Hepatocyte (in vitro differentiated cells): ENCODE measurements around the gene GLUL. TPM values are rescaled to one million over a fixed set of nuclear protein-coding genes. Genes with fewer than 3 reads are reported as not detected.

ENCODE experiments used
- DNase-seq: peaks from one replicate; pipeline ENCODE4 v3.0.0-alpha.2; 2016; ENCODE audit warnings: low spot score
- H2AFZ ChIP-seq: fragments of 200-600 bp; sonication (generic); 2 replicates; pipeline ENCODE4 v1.6.0; 2016; ENCODE audit warnings: antibody characterized with exemption, mild to moderate bottlenecking
- H3K27ac ChIP-seq: fragments of 200-600 bp; sonication (generic); 2 replicates; pipeline ENCODE4 v1.5.1; 2016; ENCODE audit warnings: mild to moderate bottlenecking
- H3K27me3 ChIP-seq: fragments of 200-600 bp; sonication (generic); 2 replicates; pipeline ENCODE4 v1.6.1; 2016
- H3K36me3 ChIP-seq: fragments of 200-600 bp; sonication (generic); replicated peaks from 2 replicates; pipeline ENCODE4 v1.5.1; 2016; ENCODE audit warnings: low read depth; ENCODE audit not compliant: insufficient read depth
- H3K4me1 ChIP-seq: fragments of 200-600 bp; sonication (generic); 2 replicates; pipeline ENCODE4 v1.5.1; 2016; ENCODE audit warnings: mild to moderate bottlenecking, moderate library complexity; ENCODE audit not compliant: insufficient read depth
- H3K4me2 ChIP-seq: fragments of 200-600 bp; sonication (generic); 2 replicates; pipeline ENCODE4 v1.6.0; 2016
- H3K4me3 ChIP-seq: fragments of 200-600 bp; sonication (generic); 2 replicates; pipeline ENCODE4 v1.5.1; 2016; ENCODE audit warnings: mild to moderate bottlenecking
- H3K79me2 ChIP-seq: fragments of 200-600 bp; sonication (generic); 2 replicates; pipeline ENCODE4 v1.6.0; 2017; ENCODE audit warnings: mild to moderate bottlenecking
- H3K9me2 ChIP-seq: fragments of 200-600 bp; sonication (generic); replicated peaks from 2 replicates; pipeline ENCODE4 v1.6.0; 2017; ENCODE audit warnings: mild to moderate bottlenecking; ENCODE audit not compliant: insufficient read depth
- H3K9me3 ChIP-seq: fragments of 200-600 bp; sonication (generic); 2 replicates; pipeline ENCODE4 v1.5.1; 2016; ENCODE audit warnings: low read depth, mild to moderate bottlenecking
- H4K20me1 ChIP-seq: fragments of 200-600 bp; sonication (generic); 2 replicates; pipeline ENCODE4 v1.6.0; 2016; ENCODE audit warnings: mild to moderate bottlenecking; ENCODE audit not compliant: insufficient read depth, poor library complexity, severe bottlenecking
- CTCF ChIP-seq: fragments of 200-600 bp; sonication (generic); IDR thresholded peaks from 2 replicates; pipeline ENCODE4 v1.5.1; 2016; ENCODE audit warnings: antibody characterized with exemption, mild to moderate bottlenecking; ENCODE audit not compliant: poor library complexity
- EZH2 ChIP-seq: fragments of 200-600 bp; sonication (generic); IDR thresholded peaks from 2 replicates; pipeline ENCODE4 v1.6.1; 2016; ENCODE audit warnings: antibody characterized with exemption, mild to moderate bottlenecking, borderline replicate concordance
- EZH2phosphoT487 ChIP-seq: fragments of 200-600 bp; sonication (generic); IDR thresholded peaks from one replicate; pipeline ENCODE4 v1.6.1; 2018; ENCODE audit warnings: antibody characterized with exemption, mild to moderate bottlenecking, low read depth, moderate library complexity; ENCODE audit not compliant: unreplicated experiment, severe bottlenecking
- WGBS: methylation state at CpG from one replicate; pipeline ENCODE4 v1.1.6; 2016; ENCODE audit warnings: low lambda C conversion rate; ENCODE audit errors: missing lambda C conversion rate; 5-methylcytosine and 5-hydroxymethylcytosine counted together
- polyA plus RNA-seq: library from polyadenylated mRNA; unstranded; fragments of >200 nt; fragmentation: Nextera tagmentation; extraction: Ambion mirVana; gene quantifications from 2 replicates; pipeline ENCODE4 v1.2.1, GENCODE V29; 2016
- total RNA-seq: library from RNA; depleted of rRNA; stranded (reverse); fragments of >200 nt; gene quantifications from 2 replicates; pipeline ENCODE4 v1.2.3, GENCODE V29; 2014

The GLUL gene
- total and polyA plus RNA-seq, 2 experiments from 2014 or later, result 747 to 846 TPM

GRCh38 chr1:182410620-182411273, 19.2 kb upstream of the GLUL start:
- WGBS, result 86% methylated on average over 1 of the region's 1 CpG
- no peak overlapping the region for H3K4me3 ChIP-seq
- no peak for DNase-seq
- no peak overlapping the region for H3K27ac ChIP-seq
- H3K4me1 ChIP-seq, result peaks cover 5% of the 10 kb centered on the region
- no peaks in the 10 kb centered on the region for H3K9me2 ChIP-seq
- H2AFZ ChIP-seq, result no peak overlapping the region
- H3K4me2 ChIP-seq, result no peak overlapping the region
- H3K79me2 ChIP-seq, result no peaks in the 10 kb centered on the region
- H3K36me3 ChIP-seq, result no peaks in the 10 kb centered on the region
- H3K27me3 ChIP-seq, result no peaks in the 10 kb centered on the region
- no peaks in the 10 kb centered on the region for H3K9me3 ChIP-seq
- H4K20me1 ChIP-seq, result no peaks in the 10 kb centered on the region
- no peak for TF ChIP-seq EZH2phosphoT487
- TF ChIP-seq CTCF, result no peak
- no peak for TF ChIP-seq EZH2

GRCh38 chr1:182410138-182410537, 18.5 kb upstream of the GLUL start:
- no peak for DNase-seq
- Histone ChIP-seq H2AFZ (no peak overlapping the region), H3K9me3 (no peaks in the 10 kb centered on the region), H3K4me3 (no peak overlapping the region), H3K79me2 (no peaks in the 10 kb centered on the region), H3K27ac (no peak overlapping the region), H3K4me1 (peaks cover 5% of the 10 kb centered on the region), H3K36me3 (no peaks in the 10 kb centered on the region), H4K20me1 (no peaks in the 10 kb centered on the region), H3K4me2 (no peak overlapping the region), H3K9me2 (no peaks in the 10 kb centered on the region), H3K27me3 (no peaks in the 10 kb centered on the region)
- 76% methylated on average over 4 of the region's 4 CpGs for WGBS
- TF ChIP-seq CTCF, result no peak
- no peak for TF ChIP-seq EZH2phosphoT487
- TF ChIP-seq EZH2, result no peak

- peak; percentile 60 for DNase-seq
- peak overlapping the region; percentile 80 for H3K27ac ChIP-seq
- H3K79me2 ChIP-seq, result no peaks in the 10 kb centered on the region
- H3K9me2 ChIP-seq, result no peaks in the 10 kb centered on the region
- no peaks in the 10 kb centered on the region for H3K9me3 ChIP-seq
- H3K4me3 ChIP-seq, result no peak overlapping the region
- H3K27me3 ChIP-seq, result no peaks in the 10 kb centered on the region
- H3K4me1 ChIP-seq, result peaks cover 5% of the 10 kb centered on the region
- no peaks in the 10 kb centered on the region for H3K36me3 ChIP-seq
- no peaks in the 10 kb centered on the region for H4K20me1 ChIP-seq
- H3K4me2 ChIP-seq, result peak overlapping the region; percentile 23
- WGBS, result 55% methylated on average over 3 of the region's 3 CpGs
- TF ChIP-seq EZH2 (no peak), EZH2phosphoT487 (no peak), CTCF (no peak)
- H2AFZ ChIP-seq, result peak overlapping the region; percentile 7
Measured at GRCh38 chr1:182408435-182409075, 17.0 kb upstream of the GLUL start.
